ENCODE measurements around the gene MON1B.
A peak's percentile ranks its signal among the peaks of the same experiment; 100 is the strongest.
"Not testable (repeated sequence)": the region's sequence is repeated elsewhere in the genome, so short reads cannot be mapped to it uniquely, and the experiment has no call there.

Gene MON1B

GRCh38 chr16:77199211-77199610 is 8.2 kb downstream of the MON1B start, which contains the start of gene SYCE1L:
Gene SYCE1L, plus strand, starts transcription at chr16:77199408. Its CDS starts 44 bp downstream, at chr16:77199452.
- DNase-seq: no peak

DNA sequence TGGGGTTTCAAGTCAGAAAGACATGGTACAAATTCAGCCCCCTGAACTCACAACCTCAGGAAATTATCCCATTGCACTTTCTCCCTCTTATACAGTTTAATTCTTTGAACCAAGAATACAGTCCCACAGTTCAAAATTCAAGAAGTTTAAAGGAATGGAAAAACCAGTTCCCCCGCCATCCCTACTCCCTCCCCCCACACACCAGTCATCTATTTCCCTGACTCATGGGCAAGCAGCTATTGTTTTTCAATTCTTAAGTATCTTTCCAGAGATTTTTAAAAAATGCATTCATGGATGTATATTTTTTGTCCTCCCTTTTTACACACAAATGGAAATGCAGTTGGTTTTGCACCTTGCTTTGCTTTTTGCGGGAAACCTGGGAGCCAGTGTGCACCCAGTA is 15.5 kb downstream of the MON1B start:
- no peak for DNase-seq

DNA sequence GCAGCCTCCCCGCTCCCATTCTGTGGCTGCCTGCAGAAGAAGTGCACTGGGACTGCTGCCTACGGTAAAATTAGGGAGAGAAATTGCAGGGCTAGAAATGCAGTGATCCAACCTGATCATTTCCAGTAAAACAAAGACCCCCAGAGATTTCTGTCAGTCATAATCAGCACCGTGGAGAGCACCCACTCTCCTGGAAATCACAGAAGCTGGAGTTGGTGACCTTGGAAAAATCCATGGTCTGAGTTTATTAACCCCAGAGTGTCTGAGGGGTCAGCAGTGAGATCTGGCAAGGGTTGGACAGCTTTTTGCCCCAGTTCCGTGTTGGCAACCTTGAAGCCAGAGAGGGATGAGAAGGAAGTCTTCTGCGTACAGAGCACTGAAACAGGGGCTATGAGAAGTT is 16.0 kb downstream of the MON1B start:
- no peak for DNase-seq

- DNase-seq: no peak
These were observed 17.4 kb downstream of the MON1B start for GRCh38 chr16:77208382-77208781.

- DNase-seq: peak; percentile 78
These were observed 21.1 kb downstream of the MON1B start for GRCh38 chr16:77211880-77212740.

GRCh38 chr16:77212741-77213541 is 22.0 kb downstream of the MON1B start:
- peak; percentile 74 for DNase-seq

DNA sequence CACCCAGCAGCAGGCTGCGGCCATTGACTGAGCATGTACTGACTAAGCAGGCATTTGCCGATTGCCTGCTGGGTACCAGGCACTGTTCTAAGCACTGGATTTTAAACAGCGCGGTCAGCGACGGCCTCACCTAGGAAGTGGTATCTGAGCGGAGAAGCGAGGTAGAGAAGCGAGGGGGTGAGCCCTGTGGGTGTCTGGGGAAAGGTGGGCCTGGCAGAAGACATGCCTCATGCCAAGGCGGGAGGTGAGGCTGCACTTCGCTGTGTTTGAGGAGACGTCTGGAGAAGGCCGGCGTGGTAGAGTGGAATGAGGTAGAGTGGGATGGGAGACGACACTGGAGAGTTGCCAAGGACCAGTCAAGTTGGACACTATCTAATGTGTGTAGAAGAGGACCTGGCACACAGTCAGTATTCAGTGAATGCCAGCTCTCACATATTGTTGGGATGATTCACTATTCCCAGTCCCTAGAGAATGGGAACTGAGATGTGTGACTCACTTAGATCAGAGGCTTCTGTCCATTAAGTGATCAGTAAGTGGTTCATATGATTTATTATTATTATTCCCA is 22.6 kb downstream of the MON1B start:
- no peak for DNase-seq

- DNase-seq: no peak
These were observed 23.6 kb downstream of the MON1B start for GRCh38 chr16:77214411-77215138.

DNA sequence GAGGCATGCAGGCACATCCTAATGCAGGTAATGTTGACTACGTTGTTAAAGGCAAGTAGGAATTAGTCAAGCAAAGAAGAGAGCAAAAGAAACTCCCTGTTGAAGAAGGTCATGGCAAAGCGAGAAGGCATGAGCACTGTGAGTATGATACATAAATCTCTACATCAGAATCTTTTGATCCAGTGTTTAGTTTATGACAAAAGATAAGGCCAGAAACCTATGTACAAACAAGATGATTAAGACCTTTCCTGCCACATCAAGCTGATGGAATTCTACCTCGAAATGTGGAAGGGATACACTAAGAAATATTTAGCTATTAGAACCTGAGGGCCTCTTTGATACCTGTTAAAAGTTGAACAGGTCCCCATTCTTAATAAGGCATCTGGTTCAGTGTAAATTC is 28.4 kb downstream of the MON1B start:
- no peak for DNase-seq

DNA sequence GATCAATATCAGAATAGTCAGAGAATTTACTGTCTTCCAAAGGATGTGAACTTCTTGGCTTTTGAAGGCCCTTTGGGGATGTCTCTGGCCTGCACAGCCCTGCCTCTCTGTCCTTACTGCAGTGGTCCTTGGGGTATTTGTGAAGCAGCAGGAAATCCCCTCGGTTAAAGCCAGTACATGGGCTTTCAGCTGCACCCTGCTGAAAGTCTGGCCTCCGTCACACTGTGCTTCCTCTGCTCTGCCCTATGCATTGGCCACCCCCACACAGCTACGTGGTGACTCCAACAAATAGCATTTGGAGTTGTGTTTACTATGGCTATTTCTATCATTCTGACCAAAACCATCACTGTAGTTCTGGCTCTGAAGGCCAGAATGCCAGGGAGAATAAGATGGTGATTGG is 29.4 kb downstream of the MON1B start:
- DNase-seq: no peak

GRCh38 chr16:77221482-77221881 is 30.5 kb downstream of the MON1B start:
- no peak for DNase-seq

DNA sequence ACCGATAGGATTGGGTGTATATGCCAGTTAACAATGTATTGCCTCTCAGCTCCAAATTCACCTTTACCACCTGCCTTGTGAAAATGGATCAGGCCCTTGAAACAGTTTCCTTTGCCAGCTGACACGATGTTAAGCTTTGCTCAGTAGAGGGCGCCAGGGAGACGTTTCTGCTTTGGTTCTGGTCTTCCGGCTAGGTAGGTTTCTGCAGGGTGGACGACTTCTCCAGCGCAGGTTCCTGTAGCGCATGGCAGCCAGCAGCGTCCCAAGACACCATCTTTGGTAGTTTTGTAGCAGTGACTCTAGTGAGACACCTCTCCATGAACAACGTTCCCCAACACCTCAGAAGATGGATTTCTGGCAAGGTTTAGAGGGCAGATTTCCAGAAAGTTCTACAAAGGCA is 32.2 kb downstream of the MON1B start:
- no peak for DNase-seq

- DNase-seq: no peak
These were observed 34.2 kb downstream of the MON1B start for GRCh38 chr16:77225182-77225581.

DNA sequence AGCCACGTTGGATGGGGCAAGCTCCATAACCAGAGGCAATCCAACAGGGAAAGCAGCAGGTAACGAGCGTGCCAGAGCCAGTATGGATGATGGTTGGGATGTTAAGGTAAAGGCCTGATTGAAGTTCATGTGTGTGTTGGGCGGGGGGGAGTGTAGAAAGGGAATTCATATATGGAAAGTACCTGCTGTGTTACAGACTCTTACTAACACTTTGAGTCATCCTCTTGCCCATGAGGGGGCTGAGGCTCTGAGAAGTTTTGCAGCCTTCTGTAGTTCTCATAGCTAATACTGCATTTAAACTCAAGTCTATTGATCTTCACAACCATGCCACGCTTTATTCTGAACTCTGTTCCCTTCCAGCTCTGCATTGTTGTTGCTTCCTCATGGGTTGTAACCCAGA is 36.8 kb downstream of the MON1B start:
- no peak for DNase-seq

DNA sequence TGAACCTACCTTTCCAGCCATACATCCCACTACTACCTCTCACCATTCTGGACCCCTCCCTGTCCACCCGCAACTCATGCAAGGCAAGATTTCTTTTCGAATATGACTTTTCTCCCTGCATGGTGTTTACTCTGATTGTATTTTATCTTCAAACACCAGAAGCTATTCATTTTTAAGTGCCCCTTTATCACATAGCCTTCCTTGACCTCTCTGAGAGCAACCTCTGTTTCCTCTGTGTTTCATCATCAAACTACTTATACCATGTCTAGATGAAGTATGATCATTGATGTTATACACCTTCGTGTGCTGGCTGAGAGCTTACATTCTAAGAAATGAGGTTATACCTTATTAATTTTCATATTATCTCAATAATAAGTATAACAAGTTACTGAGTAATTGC is 40.1 kb downstream of the MON1B start:
- no peak for DNase-seq

DNA sequence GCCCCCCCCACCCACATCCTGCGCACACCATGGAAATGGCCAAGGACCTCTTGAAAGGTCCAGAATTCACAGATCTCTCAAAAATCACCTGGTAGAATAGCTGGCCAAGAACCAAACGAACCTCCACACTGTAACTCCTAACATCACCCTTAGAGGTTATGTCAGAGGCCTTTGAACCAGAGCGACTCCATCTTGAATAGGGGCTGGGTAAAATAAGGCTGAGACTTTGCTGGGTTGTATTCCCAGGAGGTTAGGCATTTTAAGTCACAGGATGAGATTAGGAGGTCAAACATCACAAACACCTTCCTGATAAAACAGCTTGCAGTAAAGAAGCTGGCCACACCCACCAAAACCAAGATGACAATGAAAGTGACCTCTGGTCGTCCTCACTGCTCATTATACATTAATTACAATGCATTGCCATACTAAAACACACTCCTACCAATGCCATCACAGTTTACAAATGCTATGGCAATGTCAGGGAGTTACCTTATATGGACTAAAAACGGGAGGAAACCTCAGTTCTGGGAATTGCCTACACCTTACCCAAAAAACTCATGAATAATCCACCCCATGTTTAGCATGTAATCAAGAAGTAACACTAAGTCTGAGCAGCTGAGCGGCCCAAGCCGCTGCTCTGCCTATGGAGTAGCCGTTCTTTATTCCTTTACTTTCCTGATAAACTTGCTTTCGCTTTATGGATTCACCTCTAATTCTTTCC is 43.0 kb downstream of the MON1B start:
- DNase-seq: no peak

DNA sequence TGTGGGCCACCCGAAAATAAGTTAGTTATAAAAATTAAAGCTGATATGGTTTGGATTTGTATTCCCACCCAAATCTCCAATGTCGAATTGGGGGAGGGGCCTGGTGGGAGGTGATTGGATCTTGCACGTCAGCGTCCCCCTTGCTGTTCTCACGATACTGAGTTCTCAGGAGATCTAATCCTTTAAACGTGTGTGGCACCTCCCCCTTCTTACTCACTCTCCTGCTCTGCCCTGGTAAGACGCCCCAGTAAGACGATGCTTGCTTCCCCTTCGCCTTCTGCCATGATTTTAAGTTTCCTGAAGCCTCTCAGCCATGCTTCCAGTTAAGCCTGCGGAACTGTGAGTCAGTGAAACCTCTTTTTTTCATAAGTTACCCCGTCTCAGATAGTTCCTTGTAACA is 43.6 kb downstream of the MON1B start:
- DNase-seq: no peak

- peak; percentile 89 for DNase-seq
These were observed 45.1 kb downstream of the MON1B start for GRCh38 chr16:77236063-77236511.

GRCh38 chr16:77238593-77238992 is 47.6 kb downstream of the MON1B start:
- DNase-seq: no peak

GRCh38 chr16:77242471-77242870 is 51.5 kb downstream of the MON1B start:
- not testable (repeated sequence) for DNase-seq

GRCh38 chr16:77246150-77246549 is 55.2 kb downstream of the MON1B start:
- no peak for DNase-seq

DNA sequence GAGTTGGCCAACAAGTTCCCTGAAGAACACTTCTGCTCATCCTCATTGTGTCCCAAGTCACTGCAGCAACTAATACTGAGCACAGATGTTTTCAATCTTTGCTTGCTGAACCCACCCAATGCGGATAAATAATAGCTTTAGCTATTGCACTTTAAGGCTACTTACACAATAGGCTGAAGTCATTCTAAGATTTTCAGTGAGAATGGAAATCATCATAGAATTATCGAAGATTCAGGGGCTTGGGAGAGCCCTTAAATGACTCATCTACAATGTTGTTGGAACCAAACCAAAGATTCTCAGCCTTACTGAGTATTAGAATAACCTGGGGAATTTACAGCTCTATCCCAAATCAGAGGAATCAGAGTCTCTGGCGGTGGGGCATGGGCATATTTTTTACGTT is 59.4 kb downstream of the MON1B start:
- DNase-seq: no peak
